Measurements from ENCODE around the gene ZNF274.
"Not testable (repeated sequence)": the region's sequence is repeated elsewhere in the genome, so short reads cannot be mapped to it uniquely, and the experiment has no call there.

The ZNF274 gene

GRCh38 chr19:58182989-58183816, at the start of gene ZNF274:
Gene ZNF274, plus strand, starts transcription at chr19:58183061. Its CDS starts 905 bp downstream, at chr19:58183966.
- DNase-seq = peak; percentile 96

GRCh38 chr19:58134244-58134643, 48.6 kb upstream of the ZNF274 start:
- DNase-seq = no peak

DNA sequence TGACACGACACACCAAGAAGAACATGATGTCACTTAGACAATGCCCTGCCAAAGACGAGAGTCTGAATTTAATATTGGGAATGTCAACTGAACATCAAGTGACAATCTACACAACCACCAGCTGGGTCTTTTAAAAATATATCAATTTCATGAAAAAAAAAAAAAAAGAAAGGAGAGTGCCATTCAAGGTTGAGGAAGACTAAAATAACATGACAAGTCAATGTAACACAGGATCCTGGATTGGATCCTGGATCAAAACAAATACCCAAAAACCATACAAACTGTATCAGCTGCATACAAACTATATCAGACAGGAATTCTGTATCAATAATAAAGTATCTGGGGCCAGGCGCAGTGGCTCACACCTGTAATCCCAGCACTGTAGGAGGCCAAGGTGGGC, 37.0 kb upstream of the ZNF274 start:
- no peak for DNase-seq

DNA sequence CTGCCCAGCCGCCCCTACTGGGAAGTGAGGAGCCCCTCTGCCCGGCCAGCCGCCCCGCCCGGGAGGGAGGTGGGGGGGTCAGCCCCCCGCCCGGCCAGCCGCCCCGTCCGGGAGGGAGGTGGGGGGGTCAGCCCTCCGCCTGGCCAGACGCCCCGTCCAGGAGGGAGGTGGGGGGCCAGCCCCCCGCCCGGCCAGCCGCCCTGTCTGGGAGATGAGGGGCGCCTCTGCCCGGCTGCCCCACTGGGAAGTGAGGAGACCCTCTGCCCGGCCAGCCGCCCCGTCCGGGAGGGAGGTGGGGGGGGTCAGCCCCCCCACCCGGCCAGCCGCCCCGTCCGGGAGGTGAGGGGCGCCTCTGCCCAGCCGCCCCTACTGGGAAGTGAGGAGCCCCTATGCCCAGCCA, 35.4 kb upstream of the ZNF274 start:
- DNase-seq = not testable (repeated sequence)

DNA sequence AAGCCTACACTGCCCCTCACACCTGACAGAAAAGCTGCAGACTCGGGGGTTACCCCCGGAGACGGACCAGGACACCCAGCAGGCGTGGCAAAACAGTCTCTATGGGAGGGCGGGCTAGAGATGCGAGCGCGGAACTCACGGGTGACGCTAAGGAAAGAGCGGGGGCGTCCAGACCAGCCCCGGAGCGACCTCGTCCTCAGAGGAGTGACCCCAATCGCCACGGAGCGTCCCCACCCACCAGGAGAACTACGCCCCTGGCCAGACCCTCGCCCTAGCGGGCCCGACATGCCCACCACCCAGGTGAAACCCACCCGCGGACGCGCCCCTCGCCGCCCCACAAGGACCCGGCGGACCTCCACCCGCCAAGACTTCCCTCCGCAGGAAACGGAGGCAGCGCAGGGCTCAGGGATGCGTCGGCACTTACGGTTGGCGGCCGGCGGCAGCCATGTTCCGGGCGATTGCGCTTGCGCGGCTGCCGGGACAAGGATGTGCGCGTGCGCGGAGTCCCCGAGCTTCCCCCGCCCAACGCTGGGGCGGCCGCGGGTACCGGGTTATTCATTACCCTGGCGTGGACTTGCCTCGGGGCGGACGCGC, 32.4 kb upstream of the ZNF274 start, which contains the start of gene ZNF329:
ZNF329 (minus strand) TSS at position 462 of the 594 bp plus-strand sequence. CDS start 21,286 bp downstream, outside the sequence.
- peak; percentile 95 for DNase-seq

- DNase-seq = no peak
Measured at GRCh38 chr19:58153386-58153785, 29.5 kb upstream of the ZNF274 start.

- no peak for DNase-seq
Measured at GRCh38 chr19:58154287-58154678, 28.6 kb upstream of the ZNF274 start.

GRCh38 chr19:58154679-58155648, 27.9 kb upstream of the ZNF274 start:
- peak; percentile 100 for DNase-seq

GRCh38 chr19:58157045-58157728, 25.7 kb upstream of the ZNF274 start:
- no peak for DNase-seq

DNA sequence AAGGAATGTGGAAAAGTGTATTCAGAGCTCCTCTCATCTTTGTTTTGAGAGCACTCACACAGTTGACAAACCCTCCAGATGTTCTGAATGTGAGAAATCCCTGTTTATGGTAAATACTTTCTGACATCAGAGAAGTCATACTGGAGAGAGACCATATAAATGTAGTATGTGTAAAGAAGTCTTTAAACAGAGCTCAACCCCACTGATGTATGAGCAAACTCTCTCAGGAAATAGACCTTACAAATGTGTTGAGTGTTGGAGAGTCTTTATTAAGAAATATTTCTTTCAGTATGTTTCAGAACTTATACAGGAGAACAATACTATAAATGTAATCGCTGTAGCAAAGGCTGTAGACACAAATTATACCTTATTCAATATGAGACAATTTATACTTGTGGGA, 16.6 kb upstream of the ZNF274 start:
- DNase-seq = no peak

- DNase-seq = no peak
Measured at GRCh38 chr19:58166708-58167280, 16.1 kb upstream of the ZNF274 start.

DNA sequence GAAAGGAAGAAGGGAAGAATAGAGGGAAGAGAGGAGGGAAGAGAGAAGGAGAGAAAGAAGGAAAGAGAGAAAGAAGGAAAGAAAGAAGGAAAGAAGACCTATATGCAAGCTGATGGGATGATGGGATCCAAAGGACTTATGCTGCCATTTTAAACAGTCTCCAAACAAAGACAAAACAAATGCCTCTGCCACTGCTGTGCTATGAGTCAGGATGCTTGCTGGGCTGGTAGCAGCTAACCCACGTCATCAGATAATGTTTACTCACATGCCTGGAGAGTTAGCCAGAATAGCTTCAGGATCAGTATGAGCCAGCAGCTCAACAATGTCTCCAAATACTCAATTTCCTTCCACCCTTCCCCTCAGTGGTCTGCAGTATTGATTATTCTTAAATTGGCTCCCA, 12.0 kb upstream of the ZNF274 start:
- DNase-seq = no peak

- DNase-seq = peak; percentile 51
Measured at GRCh38 chr19:58181902-58182576, 822 bp upstream of the ZNF274 start.

- DNase-seq = no peak
Measured at GRCh38 chr19:58182577-58182988, 278 bp upstream of the ZNF274 start.

- no peak for DNase-seq
Measured at GRCh38 chr19:58183817-58184215, 955 bp downstream of the ZNF274 start.

- no peak for DNase-seq
Measured at GRCh38 chr19:58196901-58197616, 14.2 kb downstream of the ZNF274 start.

GRCh38 chr19:58203814-58204475, 21.1 kb downstream of the ZNF274 start:
- no peak for DNase-seq

- no peak for DNase-seq
Measured at GRCh38 chr19:58204566-58204965, 21.7 kb downstream of the ZNF274 start.

GRCh38 chr19:58209577-58209976, 26.7 kb downstream of the ZNF274 start:
- DNase-seq = no peak
